ENCODE measurements around the gene PTX4.

DNA sequence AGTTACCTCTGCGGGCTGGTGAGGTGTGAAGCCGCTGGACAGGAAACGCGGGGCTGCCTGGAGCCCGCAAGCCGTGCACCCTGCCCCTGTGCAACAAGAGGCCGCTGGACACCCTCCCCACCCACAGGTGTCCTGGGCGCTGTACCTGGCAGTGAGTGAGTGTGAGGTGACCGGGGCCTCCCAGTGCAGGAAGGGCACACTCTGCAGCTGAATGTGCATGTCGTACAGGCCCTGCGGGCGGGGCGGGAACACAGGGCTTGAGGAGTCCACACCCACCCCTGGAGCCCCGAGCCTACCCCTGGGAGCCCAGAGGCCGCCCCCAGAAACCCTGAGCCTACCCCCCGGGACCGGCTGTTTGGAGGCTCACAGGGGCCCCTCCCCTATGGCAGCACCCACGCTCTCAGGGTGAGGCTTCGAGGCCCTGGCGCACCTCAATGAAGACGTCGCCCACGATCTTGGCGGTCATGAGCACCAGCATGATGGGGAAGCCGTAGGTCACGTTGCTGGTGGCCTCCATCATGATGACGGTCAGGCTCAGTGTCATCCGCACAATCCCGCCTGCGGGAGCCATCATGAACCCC is 40.1 kb downstream of the PTX4 start:
- TF ChIP-seq, protein P1, sequence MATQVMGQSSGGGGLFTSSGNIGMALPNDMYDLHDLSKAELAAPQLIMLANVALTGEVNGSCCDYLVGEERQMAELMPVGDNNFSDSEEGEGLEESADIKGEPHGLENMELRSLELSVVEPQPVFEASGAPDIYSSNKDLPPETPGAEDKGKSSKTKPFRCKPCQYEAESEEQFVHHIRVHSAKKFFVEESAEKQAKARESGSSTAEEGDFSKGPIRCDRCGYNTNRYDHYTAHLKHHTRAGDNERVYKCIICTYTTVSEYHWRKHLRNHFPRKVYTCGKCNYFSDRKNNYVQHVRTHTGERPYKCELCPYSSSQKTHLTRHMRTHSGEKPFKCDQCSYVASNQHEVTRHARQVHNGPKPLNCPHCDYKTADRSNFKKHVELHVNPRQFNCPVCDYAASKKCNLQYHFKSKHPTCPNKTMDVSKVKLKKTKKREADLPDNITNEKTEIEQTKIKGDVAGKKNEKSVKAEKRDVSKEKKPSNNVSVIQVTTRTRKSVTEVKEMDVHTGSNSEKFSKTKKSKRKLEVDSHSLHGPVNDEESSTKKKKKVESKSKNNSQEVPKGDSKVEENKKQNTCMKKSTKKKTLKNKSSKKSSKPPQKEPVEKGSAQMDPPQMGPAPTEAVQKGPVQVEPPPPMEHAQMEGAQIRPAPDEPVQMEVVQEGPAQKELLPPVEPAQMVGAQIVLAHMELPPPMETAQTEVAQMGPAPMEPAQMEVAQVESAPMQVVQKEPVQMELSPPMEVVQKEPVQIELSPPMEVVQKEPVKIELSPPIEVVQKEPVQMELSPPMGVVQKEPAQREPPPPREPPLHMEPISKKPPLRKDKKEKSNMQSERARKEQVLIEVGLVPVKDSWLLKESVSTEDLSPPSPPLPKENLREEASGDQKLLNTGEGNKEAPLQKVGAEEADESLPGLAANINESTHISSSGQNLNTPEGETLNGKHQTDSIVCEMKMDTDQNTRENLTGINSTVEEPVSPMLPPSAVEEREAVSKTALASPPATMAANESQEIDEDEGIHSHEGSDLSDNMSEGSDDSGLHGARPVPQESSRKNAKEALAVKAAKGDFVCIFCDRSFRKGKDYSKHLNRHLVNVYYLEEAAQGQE (IDR thresholded peaks at IDR 0.05; ENCODE audit: low read depth): no peak
- TF ChIP-seq FOXM1 (IDR thresholded peaks at IDR 0.05; ENCODE audit: borderline replicate concordance, low read depth) (no peak), CEBPB (IDR thresholded peaks at IDR 0.05) (no peak)
- TF ChIP-seq, protein P2, sequence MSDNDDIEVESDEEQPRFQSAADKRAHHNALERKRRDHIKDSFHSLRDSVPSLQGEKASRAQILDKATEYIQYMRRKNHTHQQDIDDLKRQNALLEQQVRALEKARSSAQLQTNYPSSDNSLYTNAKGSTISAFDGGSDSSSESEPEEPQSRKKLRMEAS (IDR thresholded peaks at IDR 0.05): no peak
